ENCODE data around the gene COMT. TPM values are rescaled to one million over a fixed set of nuclear protein-coding genes. Genes with fewer than 3 reads are reported as not detected.

COMT gene
- total and polyA plus RNA-seq, 9 of the 15 experiments (the other 6 are each of a cell fraction or from before 2014, with no cell fraction given), result 12.5 to 351 (median 155) TPM

DNA sequence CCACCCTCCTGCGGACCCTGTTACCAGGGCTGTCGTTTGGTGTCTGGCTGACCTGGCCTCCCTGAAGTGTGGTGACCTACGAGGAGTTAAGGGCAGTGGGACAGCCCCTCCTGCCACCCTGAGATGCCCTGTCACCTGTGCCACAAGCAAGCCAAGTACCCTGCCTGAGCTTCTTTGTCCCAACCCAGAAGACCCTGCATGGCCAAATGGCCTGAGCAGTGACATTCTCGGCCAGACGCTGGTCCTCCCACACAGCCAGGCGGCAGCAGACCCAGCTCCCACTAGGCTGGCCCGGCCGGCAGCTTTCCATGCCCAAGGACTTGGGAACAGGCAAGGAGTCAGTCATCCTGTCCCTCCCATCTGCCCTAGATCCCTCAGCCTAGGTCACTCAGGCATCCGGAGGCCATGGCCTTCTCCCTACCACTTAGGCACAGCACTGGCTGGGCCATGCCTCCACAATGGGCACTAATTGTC lies 67.5 kb downstream of the COMT start:
- DNase-seq (ENCODE audit: extremely low read depth in 1 of 4, low spot score in 3 of 4) (no peak), FAIRE-seq (no peak), ATAC-seq (0 out of 3 replicates have a peak, but pooled peaks have one; percentile 0)
- peak overlapping the region; percentile 8; the same call in 1 of the 2 replicates for H3K4me2 ChIP-seq (ENCODE audit: insufficient read depth, low read length)
- in situ Hi-C loops (cut with MboI) (no loop called here), intact Hi-C loops (cut with micrococcal nuclease) (no loop called here)
- peaks cover 30% of the 10 kb centered on the region; the same call in 2 of the 3 replicates for H3K79me2 ChIP-seq (ENCODE audit: control insufficient read depth, insufficient read depth, low read length)
- ChIA-PET POLR2A (interaction anchor here (1.0 to 10.0 kb wide), 9 partner anchors 10 to 108 kb away, joined by 3 to 120 read pairs (median 6); partner anchors contain the start of genes RANBP1, TANGO2 and TRMT2A), CTCF (ENCODE audit: low intra/inter-chr PET ratio) (interaction anchor here (0.6 kb wide), 1 partner anchor 41 kb away, joined by 3 read pairs; no protein-coding TSS in a partner anchor)
- no peaks in the 10 kb centered on the region for H3K27me3 ChIP-seq (ENCODE audit: control insufficient read depth in 2 of 2, insufficient read depth in 2 of 2, low read length in 2 of 2)
- peaks cover 59 to 68% of the 10 kb centered on the region in 2 experiments for H3K4me1 ChIP-seq (replicated peaks in 1 of 2; ENCODE audit: control insufficient read depth in 2 of 2, insufficient read depth in 2 of 2, low read length in 2 of 2)
- no TSS peak for BruUV-seq (replicated peaks)
- peaks cover 15% of the 10 kb centered on the region; the same call in 1 of the 2 replicates for H4K20me1 ChIP-seq (replicated peaks; ENCODE audit: control insufficient read depth, insufficient read depth, low read length)
- peak overlapping the region in 1 of 2 experiments; percentile 89; a peak in 2 of 4 replicates for H3K9ac ChIP-seq (ENCODE audit: insufficient read depth in 1 of 2, low read depth in 2 of 2, low read length in 2 of 2)
- H3K36me3 ChIP-seq (ENCODE audit: control insufficient read depth, insufficient read depth, low read length), result peaks cover 22% of the 10 kb centered on the region; the same call in 2 of the 3 replicates
- no peak overlapping the region; the same call in 2 of the 3 replicates for H3K27ac ChIP-seq (ENCODE audit: extremely low read depth, low read depth, low read length)
- H3K9me1 ChIP-seq (ENCODE audit: control insufficient read depth, insufficient read depth, low read length), result peaks cover 20% of the 10 kb centered on the region
- no peak overlapping the region for H3K4me3 ChIP-seq
- WGBS (ENCODE audit: insufficient coverage, low coverage, missing lambda C conversion rate), result 81% methylated on average over 9 of the region's 9 CpGs
- H2AFZ ChIP-seq (ENCODE audit: low read depth, low read length), result no peak overlapping the region
- H3K9me3 ChIP-seq (replicated peaks; ENCODE audit: control insufficient read depth, insufficient read depth, low read depth, low read length), result peaks cover 10% of the 10 kb centered on the region
- peak; percentile 82 for TF ChIP-seq NR4A1 (CRISPR knock-in tag; IDR thresholded peaks at IDR 0.05)
- TF ChIP-seq NR4A1 (tag; IDR thresholded peaks at IDR 0.05), result no peak
- TF ChIP-seq SRF (CRISPR knock-in tag; IDR thresholded peaks at IDR 0.05), result 0 out of 4 replicates have a peak, but pooled peaks of 1 of the 2 experiments have one; percentile 38
- peak; percentile 21 for TF ChIP-seq SP2 (IDR thresholded peaks at IDR 0.05; ENCODE audit: extremely low read depth, low read depth, low read length, poor library complexity, severe bottlenecking)
- 0 out of 2 replicates have a peak, but pooled peaks have one; percentile 47 for TF ChIP-seq ZNF57 (CRISPR knock-in tag; IDR thresholded peaks at IDR 0.05)
- no peak for TF ChIP-seq ESRRA (IDR thresholded peaks at IDR 0.05; ENCODE audit: borderline replicate concordance, low read depth)
- TF ChIP-seq, protein P1, sequence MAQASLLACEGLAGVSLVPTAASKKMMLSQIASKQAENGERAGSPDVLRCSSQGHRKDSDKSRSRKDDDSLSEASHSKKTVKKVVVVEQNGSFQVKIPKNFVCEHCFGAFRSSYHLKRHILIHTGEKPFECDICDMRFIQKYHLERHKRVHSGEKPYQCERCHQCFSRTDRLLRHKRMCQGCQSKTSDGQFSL (CRISPR knock-in tag; IDR thresholded peaks at IDR 0.05), result no peak
- TF ChIP-seq, protein P1 (tag; IDR thresholded peaks at IDR 0.05), result 0 out of 4 replicates have a peak, but pooled peaks of 1 of the 2 experiments have one; percentile 9
- TF ChIP-seq ZNF695 (CRISPR knock-in tag; IDR thresholded peaks at IDR 0.05), result no peak
- 0 out of 2 replicates have a peak, but pooled peaks have one; percentile 11 for TF ChIP-seq RB1 (IDR thresholded peaks at IDR 0.05; ENCODE audit: low read depth)
- peak; percentile 26; the same call in 1 of the 2 replicates for TF ChIP-seq EGR1 (conservative IDR thresholded peaks at IDR 0.05)
- TF ChIP-seq KDM5B (IDR thresholded peaks at IDR 0.05; ENCODE audit: insufficient replicate concordance, low read depth, low read length), result peak; percentile 9
- 0 out of 2 replicates have a peak, but pooled peaks have one; percentile 25 for TF ChIP-seq CREB1 (IDR thresholded peaks at IDR 0.05)
- no peak for TF ChIP-seq CREB1 (CRISPR knock-in tag; IDR thresholded peaks at IDR 0.05)
- TF ChIP-seq, protein P2, sequence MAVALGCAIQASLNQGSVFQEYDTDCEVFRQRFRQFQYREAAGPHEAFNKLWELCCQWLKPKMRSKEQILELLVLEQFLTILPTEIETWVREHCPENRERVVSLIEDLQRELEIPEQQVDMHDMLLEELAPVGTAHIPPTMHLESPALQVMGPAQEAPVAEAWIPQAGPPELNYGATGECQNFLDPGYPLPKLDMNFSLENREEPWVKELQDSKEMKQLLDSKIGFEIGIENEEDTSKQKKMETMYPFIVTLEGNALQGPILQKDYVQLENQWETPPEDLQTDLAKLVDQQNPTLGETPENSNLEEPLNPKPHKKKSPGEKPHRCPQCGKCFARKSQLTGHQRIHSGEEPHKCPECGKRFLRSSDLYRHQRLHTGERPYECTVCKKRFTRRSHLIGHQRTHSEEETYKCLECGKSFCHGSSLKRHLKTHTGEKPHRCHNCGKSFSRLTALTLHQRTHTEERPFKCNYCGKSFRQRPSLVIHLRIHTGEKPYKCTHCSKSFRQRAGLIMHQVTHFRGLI (CRISPR knock-in tag; IDR thresholded peaks at IDR 0.05), result 0 out of 2 replicates have a peak, but pooled peaks have one; percentile 24
- no peak for TF ChIP-seq PHB2 (IDR thresholded peaks at IDR 0.05; ENCODE audit: low read depth)
- no peak for TF ChIP-seq HNRNPK (IDR thresholded peaks at IDR 0.05; ENCODE audit: low read depth, low read length, poor library complexity, severe bottlenecking)
- TF ChIP-seq, protein P3, sequence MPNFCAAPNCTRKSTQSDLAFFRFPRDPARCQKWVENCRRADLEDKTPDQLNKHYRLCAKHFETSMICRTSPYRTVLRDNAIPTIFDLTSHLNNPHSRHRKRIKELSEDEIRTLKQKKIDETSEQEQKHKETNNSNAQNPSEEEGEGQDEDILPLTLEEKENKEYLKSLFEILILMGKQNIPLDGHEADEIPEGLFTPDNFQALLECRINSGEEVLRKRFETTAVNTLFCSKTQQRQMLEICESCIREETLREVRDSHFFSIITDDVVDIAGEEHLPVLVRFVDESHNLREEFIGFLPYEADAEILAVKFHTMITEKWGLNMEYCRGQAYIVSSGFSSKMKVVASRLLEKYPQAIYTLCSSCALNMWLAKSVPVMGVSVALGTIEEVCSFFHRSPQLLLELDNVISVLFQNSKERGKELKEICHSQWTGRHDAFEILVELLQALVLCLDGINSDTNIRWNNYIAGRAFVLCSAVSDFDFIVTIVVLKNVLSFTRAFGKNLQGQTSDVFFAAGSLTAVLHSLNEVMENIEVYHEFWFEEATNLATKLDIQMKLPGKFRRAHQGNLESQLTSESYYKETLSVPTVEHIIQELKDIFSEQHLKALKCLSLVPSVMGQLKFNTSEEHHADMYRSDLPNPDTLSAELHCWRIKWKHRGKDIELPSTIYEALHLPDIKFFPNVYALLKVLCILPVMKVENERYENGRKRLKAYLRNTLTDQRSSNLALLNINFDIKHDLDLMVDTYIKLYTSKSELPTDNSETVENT (CRISPR knock-in tag; IDR thresholded peaks at IDR 0.05), result peak; percentile 54; the same call in 1 of the 2 replicates
